GM18909 (cell line): ENCODE results near the gene DLG1.
"Not testable (repeated sequence)": the region's sequence is repeated elsewhere in the genome, so short reads cannot be mapped to it uniquely, and the experiment has no call there.

Source experiments
- ATAC-seq: cut with Tn5 transposase; IDR thresholded peaks from one replicate; pipeline ENCODE4 v1.9.1; 2021; ENCODE audit warnings: mild to moderate bottlenecking; ENCODE audit not compliant: unreplicated experiment, poor library complexity

DLG1 gene

GRCh38 chr3:197292648-197293047, 5.8 kb downstream of the DLG1 start:
- ATAC-seq, result no peak

- ATAC-seq, result no peak
Observed at GRCh38 chr3:197292083-197292646, 6.2 kb downstream of the DLG1 start.

GRCh38 chr3:197289726-197290125, 8.7 kb downstream of the DLG1 start:
- no peak for ATAC-seq

DNA sequence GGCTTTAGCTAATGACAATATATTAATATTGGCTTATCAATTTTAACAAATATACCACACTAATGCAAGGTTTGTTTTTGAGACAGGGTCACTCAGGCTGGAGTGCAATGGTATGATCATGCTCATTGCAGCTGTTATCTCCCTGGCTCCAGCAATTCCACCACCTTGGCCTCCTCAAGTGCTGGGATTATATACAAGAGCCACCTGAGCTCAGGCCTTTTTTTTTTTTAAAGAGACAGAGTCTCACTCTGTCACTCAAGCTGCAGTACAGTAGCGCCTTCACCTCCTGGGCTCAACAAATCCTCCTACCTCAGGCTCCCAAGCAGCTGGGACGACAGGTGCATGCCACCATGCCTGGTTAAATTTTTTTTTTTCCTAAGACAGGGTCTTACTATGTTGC, 11.7 kb downstream of the DLG1 start:
- no peak for ATAC-seq

DNA sequence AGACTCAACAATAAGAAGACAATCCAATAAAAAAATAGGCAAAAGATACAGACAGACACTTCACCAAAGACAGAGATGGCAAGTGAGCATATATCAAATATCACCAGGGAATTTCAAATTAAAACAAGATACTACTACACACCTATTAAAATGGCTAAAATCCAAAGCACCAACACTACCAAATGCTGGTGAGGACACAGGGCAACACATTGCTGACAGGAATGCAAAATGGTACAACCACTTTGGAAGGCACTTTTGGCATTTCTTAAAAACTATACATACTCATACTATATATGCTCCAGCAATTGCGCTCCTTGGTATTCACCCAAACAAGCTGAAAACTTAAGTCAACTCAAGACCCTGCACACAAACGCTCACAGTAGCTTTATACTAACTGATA, 12.9 kb downstream of the DLG1 start:
- no peak for ATAC-seq

- no peak for ATAC-seq
Observed at GRCh38 chr3:197283045-197283444, 15.4 kb downstream of the DLG1 start.

DNA sequence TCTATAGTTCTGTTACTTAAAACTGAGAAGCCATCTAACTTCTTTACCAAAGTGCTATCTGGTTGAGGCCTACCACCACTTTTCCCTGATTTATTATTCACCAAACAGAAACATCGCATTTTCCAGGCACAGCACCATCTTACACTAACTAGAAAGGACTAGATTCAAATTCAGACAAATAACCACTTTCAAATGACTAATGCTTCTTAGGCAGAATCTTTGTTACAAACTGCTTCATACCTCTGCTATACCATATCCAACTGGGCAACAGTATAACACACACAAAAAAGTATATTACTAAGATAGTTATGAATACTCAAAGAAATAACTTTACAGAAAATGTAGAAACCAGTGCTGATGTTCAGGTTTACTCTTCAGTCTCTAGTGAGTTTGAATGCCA, 16.6 kb downstream of the DLG1 start:
- no peak for ATAC-seq

DNA sequence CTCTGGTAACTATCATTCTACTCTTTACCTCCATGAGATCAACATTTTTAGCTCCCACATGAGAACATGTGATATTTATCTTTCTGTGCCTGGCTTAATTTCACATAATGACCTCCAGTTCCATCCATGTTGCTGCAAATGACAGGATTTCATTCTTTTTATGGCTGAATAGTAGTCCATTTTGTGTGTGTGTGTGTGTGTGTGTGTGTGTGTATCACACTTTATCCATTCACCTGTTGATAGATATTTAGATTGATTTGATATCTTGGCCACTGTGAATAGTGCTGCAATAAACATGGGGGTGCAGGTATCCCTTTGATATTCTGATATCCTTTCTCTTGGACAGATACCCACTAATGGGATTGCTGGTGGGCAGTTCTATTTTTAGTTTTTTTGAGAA, 18.3 kb downstream of the DLG1 start:
- no peak for ATAC-seq

DNA sequence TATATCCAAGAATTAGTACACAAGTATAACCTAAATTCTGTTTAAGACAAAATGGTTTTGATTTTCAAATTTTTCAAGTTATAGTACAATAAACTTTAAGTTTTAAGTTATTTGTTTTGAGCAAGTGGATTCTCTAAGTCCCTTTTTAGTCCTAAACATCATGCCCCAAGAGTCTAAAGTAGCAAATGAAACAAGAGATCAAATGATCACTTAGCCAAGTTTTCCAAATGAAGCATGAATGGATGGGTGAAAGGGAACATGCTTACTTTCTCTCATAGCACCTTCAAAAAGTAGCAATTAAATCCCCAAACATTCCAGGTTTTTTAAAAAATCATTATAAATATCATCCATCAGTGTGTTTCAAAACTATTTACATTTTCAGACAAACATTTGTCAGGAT, 19.5 kb downstream of the DLG1 start:
- no peak for ATAC-seq

DNA sequence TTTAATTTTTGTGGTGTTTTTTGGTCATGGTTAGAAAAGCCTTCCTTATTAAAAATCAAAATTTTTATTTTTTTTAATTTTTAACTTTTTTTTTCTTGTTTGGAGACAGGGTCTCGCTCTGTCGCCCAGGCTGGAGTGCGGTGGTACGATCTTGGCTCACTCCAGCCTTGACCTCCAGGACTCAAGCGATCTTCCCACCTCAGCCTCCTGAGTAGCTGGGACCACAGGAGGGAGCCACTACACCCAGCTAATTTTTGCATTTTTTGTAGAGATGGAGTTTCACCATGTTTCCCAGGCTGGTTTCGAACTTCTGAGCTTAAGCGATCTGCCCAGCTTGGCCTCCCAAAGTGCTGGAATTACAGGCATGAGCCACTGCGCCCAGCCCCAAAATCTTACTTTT, 21.6 kb downstream of the DLG1 start:
- ATAC-seq, result not testable (repeated sequence)

DNA sequence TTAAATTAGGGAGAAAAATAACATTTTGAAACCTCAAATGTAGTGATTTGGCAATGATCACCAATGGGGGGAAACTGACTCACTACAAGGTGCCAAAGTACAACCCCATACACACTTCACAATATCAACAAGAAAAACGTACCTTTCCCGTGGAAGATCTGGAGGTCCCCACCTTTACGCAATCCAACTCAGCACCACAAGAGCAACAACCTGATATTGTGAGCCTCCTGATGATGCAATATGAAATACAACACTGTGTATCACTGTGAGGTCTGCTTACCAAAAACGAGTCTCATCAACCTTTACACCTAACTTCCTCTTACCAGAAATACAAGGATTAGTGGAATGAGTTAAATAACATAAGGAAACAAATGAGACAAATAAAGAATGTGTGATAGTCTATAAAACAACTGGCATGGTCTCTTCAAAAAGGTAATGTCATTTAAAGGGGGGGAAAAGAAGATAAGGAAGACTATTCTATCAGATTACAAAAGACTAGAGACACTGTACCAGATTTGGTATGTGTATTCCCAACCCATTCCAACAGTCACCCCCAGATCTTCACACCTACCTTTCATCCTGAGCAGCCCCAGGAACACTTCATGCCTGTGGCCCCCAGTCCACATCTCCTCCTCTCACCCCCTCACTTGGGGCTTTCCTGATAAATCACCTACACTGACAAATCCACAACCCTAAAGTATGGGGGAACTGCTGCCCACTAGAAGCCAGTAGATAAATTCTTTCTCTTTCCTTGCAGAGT, 27.7 kb downstream of the DLG1 start:
- ATAC-seq, result no peak

DNA sequence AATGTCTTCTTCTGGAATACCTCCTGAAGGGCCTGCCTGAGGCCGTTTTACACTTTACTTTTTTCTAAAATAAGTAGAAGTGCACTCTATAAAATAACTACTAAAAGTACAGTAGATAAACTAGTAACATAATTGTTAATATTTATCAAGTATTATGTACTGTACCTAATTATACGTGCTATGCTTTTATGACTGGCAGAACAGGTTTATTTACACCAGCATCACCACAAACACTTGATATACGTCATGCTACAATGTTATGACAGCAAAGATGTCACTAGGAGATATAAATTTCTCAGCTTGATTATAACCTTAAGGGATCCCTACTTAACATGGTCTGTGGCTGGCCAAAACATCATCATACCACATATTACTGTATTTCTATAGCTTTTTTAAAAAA, 29.4 kb downstream of the DLG1 start:
- ATAC-seq, result no peak

DNA sequence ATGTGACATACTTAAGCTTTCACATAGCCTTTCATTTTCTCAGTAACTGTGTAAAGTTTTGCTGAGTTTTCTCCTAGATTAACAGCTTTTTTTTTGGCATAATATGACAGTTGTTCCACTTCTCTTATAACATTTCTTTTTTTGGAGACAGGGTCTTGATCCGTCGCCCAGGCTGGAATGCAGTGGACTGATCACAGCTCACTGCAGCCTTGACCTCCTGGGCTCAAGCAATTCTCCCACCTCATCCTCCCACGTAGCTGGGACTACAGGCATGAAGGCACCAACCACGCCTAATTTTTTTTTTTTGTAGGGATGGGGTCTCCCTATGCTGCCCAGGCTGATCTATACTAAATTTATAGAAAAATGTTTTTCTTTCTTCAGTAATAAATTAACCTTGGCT, 30.1 kb downstream of the DLG1 start:
- ATAC-seq, result no peak

DNA sequence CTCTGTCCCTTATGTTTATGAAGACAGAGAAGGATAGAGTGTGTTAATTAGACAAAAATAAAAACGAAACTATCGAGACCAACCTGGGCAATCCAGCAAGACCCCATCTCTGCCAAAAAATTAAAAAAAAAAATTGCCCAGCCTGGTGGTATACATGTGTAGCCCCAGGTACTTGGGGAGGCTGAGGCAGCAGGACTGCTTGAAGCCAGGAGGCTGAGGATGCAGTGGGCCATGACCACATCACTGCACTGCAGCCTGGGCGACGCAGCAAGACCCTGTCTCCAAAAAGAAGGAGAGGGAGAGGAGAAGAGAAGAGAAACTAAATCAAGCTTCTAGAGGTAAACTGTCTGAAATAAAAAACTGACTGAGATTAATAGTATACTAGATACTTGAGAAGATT, 32.1 kb downstream of the DLG1 start:
- no peak for ATAC-seq

DNA sequence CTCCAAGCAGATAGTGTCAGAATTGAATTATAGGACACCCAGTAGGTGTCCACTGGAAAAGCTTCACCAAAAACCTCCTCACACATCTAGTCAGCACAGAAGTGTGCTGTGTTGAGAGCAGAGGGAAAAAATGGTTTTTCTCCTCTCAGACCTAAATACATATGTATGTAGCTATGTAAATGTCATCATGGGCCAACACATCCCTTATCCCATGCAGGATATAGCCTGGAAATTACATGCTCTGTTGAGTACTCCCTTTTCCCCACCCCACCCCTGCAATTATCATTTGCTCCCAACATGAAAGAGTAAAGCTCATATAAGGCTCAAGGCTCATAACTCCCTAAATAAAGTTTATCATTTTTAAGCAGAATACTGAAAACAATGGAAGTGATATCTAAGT, 35.7 kb downstream of the DLG1 start:
- no peak for ATAC-seq

DNA sequence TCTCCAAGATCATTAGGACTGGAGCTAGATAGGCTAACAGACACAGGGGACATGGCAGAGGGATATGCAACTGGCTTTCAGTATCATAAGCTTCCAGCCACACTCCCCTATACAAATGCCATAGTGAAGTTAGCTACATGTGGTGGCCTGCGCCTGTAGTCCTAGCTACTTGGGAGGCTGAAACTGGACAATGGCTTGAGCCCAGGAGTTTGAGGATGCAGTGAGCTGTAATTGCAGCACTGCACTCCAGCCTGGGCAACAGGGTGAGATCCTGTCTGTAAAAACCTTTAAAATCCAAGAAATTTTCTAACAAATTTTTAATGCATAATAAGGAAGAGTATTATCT, 37.3 kb downstream of the DLG1 start:
- no peak for ATAC-seq

DNA sequence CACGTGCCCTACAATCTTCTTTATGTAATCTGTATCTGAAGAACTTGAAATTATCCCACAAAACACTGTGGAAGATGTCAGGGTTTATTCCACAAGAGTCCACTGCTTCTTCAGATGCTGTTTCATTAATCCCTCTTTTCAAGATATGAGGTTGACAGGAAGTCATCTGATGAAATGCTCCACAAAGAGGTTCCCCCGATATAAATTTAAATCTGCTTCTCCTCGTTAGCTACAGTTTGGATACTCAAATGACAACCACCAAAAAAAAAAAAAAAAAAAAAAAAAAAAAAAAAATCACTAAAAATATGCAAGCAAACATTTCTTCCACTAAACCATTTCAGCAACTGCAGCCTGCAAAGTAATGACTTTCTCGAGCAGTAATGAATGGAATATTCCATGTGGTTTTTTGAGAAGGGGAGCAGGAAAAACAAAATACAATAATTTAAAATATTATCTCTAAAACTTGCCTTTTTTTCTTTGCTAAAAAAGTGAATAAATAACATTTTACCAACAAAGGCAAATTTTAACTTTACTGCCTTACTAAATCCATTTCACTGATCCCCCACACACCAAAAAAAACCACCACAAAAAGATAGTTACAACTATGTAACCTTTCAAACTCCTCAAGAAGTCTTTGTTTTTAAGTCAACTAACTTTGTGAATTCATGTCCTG, 37.8 kb downstream of the DLG1 start:
- no peak for ATAC-seq

GRCh38 chr3:197259096-197259495, 39.3 kb downstream of the DLG1 start:
- ATAC-seq, result no peak

DNA sequence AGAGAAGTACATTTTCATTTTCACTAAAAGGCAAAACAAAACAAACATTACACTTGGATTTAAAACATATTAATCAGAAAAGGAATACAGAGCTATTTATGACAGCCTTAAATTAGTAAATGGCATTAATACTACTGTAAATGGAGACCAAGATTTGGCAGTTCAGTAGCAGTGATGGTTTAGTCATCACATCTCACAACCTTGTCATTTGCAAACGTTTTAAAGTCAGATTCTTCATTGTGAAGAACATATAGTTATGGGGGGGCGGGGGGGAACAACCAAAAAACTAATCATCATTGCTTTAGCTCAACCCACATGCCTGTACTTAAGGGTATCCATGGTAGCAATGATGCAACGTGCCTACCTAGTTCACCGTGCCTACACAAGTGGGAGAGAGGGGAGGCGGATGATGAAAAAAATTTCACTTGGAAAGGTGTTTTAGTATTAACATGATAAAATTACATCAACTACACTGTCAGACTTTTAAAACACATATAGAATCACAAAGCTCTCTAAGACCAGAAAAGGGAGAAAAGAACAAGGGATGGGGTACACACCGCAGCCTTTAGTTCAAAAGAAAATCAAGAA, 40.1 kb downstream of the DLG1 start:
- no peak for ATAC-seq

DNA sequence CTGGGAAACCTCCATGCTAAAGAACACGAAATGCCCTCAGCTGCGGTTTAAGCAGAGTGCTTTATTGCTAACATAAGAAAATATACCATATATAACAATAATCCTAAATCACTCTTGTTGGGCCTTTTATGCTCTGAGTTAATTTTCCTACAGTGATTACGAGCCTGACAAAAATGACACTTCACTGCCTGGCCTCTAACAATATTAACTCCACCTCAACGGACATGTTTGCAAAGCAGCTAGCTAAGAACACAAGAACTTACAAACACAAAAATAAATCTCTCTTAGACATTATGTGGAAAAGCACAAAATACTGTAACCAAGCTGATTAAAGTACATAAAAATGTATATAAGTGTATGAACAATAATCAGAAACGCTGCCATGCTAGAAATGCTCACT, 40.7 kb downstream of the DLG1 start:
- ATAC-seq, result no peak

GRCh38 chr3:197256836-197257444, 41.5 kb downstream of the DLG1 start:
- ATAC-seq, result no peak
